Thyroid gland (tissue), 4 donors: ENCODE data around the gene STX12. TPM values are rescaled to one million over a fixed set of nuclear protein-coding genes. Genes with fewer than 3 reads are reported as not detected.
A peak's percentile ranks its signal among the peaks of the same experiment; 100 is the strongest.

Experiments used
- DNase-seq, 2 donors: peaks; one replicate each; pipeline ENCODE4 v3.0.0-alpha.2; 2019
- H3K27ac ChIP-seq, 3 donors: fragments of 200-600 bp; sonication (generic); 1 replicate in 2 of 3; 2 replicates in 1 of 3; pipeline ENCODE4 v1.5.1; 2016 to 2019; ENCODE audit warnings: mild to moderate bottlenecking in 1 of 3, moderate library complexity in 1 of 3
- H3K27me3 ChIP-seq: fragments of 200-600 bp; sonication (generic); one replicate; pipeline ENCODE4 v1.5.1; 2019
- H3K36me3 ChIP-seq, 2 donors: fragments of 200-600 bp; sonication (generic); one replicate each; pipeline ENCODE4 v1.5.1; 2016 to 2019
- H3K4me1 ChIP-seq, 2 donors: fragments of 200-600 bp; sonication (generic); one replicate each; pipeline ENCODE4 v1.5.1; 2017 to 2019
- H3K4me3 ChIP-seq, 3 donors: fragments of 200-600 bp; sonication (generic); replicated peaks in 1 of 3; 1 replicate in 2 of 3; 2 replicates in 1 of 3; pipeline ENCODE4 v1.5.1; 2016; ENCODE audit warnings: mild to moderate bottlenecking in 1 of 3
- H3K9me3 ChIP-seq: fragments of 200-600 bp; sonication (generic); one replicate; pipeline ENCODE4 v1.5.1; 2017
- POLR2A ChIP-seq, 2 donors: fragments of 450-650 bp; IDR thresholded peaks; one replicate each; pipeline ENCODE4 v1.6.1; 2017; ENCODE audit warnings: antibody characterized with exemption in 2 of 2, mild to moderate bottlenecking in 2 of 2, moderate library complexity in 1 of 2
- WGBS, 2 donors: methylation state at CpG; one replicate each; pipeline ENCODE4 v1.1.5; 2017; 5-methylcytosine and 5-hydroxymethylcytosine counted together
- intact Hi-C: fragments of 100-400 bp; cut with DNase I; formaldehyde crosslinking; loops from one replicate; pipeline ENCODE4 v1.15.1; 2023
- total RNA-seq, 4 donors: library from RNA; depleted of rRNA; stranded (reverse); fragments of >200 nt; gene quantifications; one replicate each; pipeline ENCODE4 v1.2.3, GENCODE V29; 2016
- TF ChIP-seq, protein P1 (sequence below), 6 experiments: fragments of 200-600 bp in 3 of 6; fragments of 450-650 bp in 3 of 6; sonication (generic) in 3 of 6; IDR thresholded peaks; one replicate each; pipeline ENCODE4 v1.5.1; 2016 to 2019; ENCODE audit warnings: antibody characterized with exemption in 6 of 6, mild to moderate bottlenecking in 2 of 6, inconsistent platforms in 1 of 6, moderate library complexity in 1 of 6

Gene STX12
- total RNA-seq, 4 donors from 2014 or later, result 169 to 265 (median 221) TPM

DNA sequence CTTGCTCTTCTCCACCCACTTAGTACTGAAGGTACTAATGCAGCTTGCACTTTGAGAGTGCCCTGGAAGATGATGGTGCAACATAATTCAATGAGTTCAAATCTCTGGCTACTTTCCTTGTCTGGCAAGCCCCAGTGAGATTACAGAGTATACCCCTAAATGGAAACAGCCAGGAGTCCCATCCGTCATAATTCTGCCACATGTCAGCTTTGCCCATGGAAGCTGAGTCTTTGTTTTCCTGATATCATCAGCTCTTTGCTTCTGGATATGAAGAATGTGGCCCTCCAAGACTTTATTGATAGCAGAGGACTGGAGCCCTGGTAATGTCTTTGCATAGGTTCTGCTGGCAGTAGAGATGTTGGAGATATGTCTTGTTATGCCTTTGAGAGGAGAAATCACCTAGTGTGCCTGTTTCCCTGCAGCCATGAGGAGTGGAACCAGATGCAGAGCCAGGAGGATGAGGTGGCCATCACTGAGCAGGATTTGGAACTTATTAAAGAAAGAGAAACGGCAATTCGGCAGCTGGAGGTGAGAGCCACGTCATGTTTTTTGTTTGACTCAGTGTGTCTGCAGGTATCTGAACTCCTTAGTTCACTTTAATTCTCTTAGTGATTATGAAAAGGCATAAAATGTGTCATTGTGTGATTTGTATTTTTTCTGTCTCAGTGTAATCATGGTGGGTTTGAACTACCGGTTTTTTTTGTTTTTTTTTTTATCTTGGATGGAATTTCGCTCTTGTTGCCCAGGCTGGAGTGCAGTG lies 38.9 kb downstream of the STX12 start:
- no peak overlapping the region for H3K27ac ChIP-seq
- peaks cover 25 to 58% of the 10 kb centered on the region in 2 donors for H3K36me3 ChIP-seq
- no peaks in the 10 kb centered on the region for H3K9me3 ChIP-seq
- TF ChIP-seq, protein P1, sequence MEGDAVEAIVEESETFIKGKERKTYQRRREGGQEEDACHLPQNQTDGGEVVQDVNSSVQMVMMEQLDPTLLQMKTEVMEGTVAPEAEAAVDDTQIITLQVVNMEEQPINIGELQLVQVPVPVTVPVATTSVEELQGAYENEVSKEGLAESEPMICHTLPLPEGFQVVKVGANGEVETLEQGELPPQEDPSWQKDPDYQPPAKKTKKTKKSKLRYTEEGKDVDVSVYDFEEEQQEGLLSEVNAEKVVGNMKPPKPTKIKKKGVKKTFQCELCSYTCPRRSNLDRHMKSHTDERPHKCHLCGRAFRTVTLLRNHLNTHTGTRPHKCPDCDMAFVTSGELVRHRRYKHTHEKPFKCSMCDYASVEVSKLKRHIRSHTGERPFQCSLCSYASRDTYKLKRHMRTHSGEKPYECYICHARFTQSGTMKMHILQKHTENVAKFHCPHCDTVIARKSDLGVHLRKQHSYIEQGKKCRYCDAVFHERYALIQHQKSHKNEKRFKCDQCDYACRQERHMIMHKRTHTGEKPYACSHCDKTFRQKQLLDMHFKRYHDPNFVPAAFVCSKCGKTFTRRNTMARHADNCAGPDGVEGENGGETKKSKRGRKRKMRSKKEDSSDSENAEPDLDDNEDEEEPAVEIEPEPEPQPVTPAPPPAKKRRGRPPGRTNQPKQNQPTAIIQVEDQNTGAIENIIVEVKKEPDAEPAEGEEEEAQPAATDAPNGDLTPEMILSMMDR (IDR thresholded peaks at IDR 0.05), result no peak
- TF ChIP-seq POLR2A (IDR thresholded peaks at IDR 0.05), result no peak
- 93 to 94% methylated on average over 6 of the region's 6 CpGs for WGBS, 2 donors
- intact Hi-C loops, result loop anchor here (10.0 kb wide), 1 partner anchor 57 kb away; no protein-coding TSS in a partner anchor
- DNase-seq, result no peak
- no peaks in the 10 kb centered on the region for H3K27me3 ChIP-seq
- H3K4me1 ChIP-seq, result peaks cover 6 to 8% of the 10 kb centered on the region in 2 donors
- H3K4me3 ChIP-seq, result no peak overlapping the region

DNA sequence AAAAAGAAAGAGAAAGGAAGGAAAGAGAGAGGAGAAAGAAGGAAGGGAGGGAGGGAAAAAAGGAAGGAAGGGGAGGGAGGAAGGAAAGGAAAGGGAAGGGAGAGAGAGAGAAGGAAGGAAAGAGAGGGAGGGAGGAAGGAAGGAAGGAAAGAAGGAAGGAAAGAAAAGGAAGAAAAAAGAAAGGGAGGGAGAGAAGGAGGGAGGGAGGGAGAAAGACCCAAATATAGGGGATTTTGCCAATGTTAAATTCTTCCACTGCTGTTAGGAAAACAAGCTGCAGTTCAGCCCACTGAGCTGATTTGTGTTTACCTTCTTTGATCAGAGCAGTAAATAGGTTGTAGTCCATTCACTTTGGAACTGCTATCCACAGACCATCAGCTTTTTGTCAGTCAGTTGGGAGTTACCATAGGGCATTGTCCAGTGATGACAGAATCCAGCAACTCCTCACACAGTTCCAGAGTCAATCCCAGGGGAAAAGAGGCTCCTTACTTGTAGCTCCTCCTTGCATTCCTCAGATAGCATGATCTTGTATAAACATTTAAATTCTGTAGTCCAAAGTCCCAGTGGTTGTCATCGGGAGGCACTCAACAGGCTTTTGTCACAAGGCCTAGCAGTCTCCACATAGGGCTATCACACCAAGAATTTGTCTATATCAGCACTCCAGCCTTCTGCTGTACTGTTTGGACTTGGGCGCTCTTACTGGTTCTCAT lies 44.1 kb downstream of the STX12 start:
- intact Hi-C loops, result loop anchor here (10.0 kb wide), 1 partner anchor 62 kb away; no protein-coding TSS in a partner anchor

DNA sequence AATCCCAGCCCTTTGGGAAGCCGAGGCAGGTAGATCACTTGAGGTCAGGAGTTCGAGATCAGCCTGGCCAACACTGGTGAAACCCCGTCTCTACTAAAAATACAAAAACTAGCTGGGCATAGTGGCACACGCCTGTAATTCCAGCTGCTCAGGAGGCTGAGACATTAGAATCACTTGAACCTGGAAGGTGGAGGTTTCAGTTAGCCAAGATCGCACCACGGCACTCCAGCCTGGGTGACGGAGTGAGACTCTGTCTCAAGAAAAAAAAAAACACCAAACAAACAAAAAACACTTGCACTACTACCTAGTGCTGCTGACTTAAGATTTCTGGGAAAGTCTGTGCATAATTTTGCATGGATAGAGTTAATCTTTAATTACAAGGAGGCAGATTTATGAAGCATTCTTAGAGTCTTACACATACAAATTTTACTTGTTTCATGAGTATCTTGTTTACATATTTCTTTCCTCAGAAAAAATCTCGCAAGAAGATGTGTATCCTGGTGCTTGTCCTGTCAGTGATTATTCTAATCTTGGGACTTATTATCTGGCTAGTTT lies 48.8 kb downstream of the STX12 start:
- WGBS, 2 donors, result 43 to 45% methylated on average over 8 of the region's 8 CpGs

More for the DNA sequence above, 44.1 kb downstream of the STX12 start:
- H3K4me1 ChIP-seq, result peaks cover 11 to 21% of the 10 kb centered on the region in 2 donors
- 53 to 57% methylated on average over 2 of the region's 2 CpGs for WGBS, 2 donors
- peaks cover 48 to 65% of the 10 kb centered on the region in 2 donors for H3K36me3 ChIP-seq
- H3K27me3 ChIP-seq, result no peaks in the 10 kb centered on the region
- H3K4me3 ChIP-seq, result no peak overlapping the region
- TF ChIP-seq, protein P1 (IDR thresholded peaks at IDR 0.05), result no peak
- no peak for TF ChIP-seq POLR2A (IDR thresholded peaks at IDR 0.05)
- peak; percentile 11 to 45 for DNase-seq
- no peaks in the 10 kb centered on the region for H3K9me3 ChIP-seq
- peak overlapping the region; percentile 60 to 79 (median 78) for H3K27ac ChIP-seq

DNA sequence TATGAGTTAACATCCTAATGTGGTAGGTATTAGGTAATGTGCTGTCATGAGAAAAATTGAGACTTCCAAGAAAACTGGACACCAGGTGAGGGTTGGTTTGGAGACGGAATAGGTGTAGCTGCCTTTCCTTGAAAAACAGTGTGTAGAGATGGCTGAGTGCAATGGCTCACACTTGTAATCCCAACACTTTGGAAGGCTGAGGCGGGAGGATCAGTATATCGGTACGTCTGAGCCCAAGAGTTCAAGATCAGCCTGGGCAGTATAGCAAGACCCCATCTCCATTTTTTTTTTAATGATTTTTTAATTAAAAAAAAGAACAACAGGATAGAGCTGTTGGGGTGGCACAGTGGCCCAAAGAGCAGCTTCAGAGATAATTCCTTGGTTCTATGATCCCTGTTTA lies 50.8 kb downstream of the STX12 start:
- intact Hi-C loops, result no loop called here
- Histone ChIP-seq H3K27me3 (no peaks in the 10 kb centered on the region), H3K27ac (no peak overlapping the region), H3K4me3 (no peak overlapping the region), H3K4me1 (peaks cover 0 to 18% of the 10 kb centered on the region in 2 donors), H3K36me3 (peaks cover 15 to 18% of the 10 kb centered on the region in 2 donors), H3K9me3 (no peaks in the 10 kb centered on the region)
- no peak for TF ChIP-seq POLR2A (IDR thresholded peaks at IDR 0.05)
- TF ChIP-seq, protein P1 (IDR thresholded peaks at IDR 0.05), result no peak
- WGBS, 2 donors, result 96% methylated on average over 4 of the region's 4 CpGs
- no peak for DNase-seq

More for the DNA sequence above, 48.8 kb downstream of the STX12 start:
- H3K9me3 ChIP-seq, result no peaks in the 10 kb centered on the region
- peak; percentile 83 to 86 for DNase-seq
- no peak overlapping the region for H3K4me3 ChIP-seq
- no peaks in the 10 kb centered on the region for H3K27me3 ChIP-seq
- H3K36me3 ChIP-seq, result peaks cover 27 to 30% of the 10 kb centered on the region in 2 donors
- intact Hi-C loops, result no loop called here
- H3K4me1 ChIP-seq, result peaks cover 6 to 25% of the 10 kb centered on the region in 2 donors
- no peak for TF ChIP-seq POLR2A (IDR thresholded peaks at IDR 0.05)
- TF ChIP-seq, protein P1 (IDR thresholded peaks at IDR 0.05), result no peak
- H3K27ac ChIP-seq, result peak overlapping the region; percentile 43 to 83 (median 50)
